Fibroblast of peridontal ligament (primary cell): Measurements from ENCODE around the gene COPB2.
"Not testable (repeated sequence)": the region's sequence is repeated elsewhere in the genome, so short reads cannot be mapped to it uniquely, and the experiment has no call there.

ENCODE experiments used
- DNase-seq: peaks from one replicate; pipeline ENCODE4 v3.0.0-alpha.2; 2010; ENCODE audit errors: extremely low read depth

The COPB2 gene

DNA sequence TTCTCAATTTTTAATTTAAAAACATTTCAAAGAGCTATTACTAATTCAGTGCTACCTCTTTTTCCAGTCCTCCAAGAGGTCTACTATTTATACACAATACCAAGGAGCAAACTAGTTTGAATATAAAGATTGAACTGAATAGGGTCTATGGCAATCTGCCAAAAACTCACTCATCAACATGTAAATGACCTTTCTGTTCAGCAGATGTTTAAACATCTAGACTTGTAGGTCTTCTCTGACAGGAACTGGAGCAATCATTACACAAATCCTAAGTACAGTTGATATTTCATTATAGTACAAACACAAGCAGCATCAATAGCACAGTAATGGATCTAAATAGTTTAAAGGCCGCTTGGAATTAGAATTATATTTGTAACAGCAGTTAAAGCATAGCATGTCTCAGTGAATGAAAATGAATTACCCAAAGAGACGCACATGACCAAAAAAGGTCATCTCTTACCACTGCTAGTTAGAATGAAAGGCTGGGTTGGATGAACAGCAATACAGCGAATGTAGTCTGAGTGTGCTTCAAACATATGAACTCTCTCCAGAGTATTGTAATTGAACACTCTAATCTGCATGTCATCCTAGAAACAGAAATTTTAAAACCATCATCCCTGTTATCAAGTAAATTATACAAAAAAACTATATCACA lies 10.7 kb downstream of the COPB2 start:
- no peak for DNase-seq

DNA sequence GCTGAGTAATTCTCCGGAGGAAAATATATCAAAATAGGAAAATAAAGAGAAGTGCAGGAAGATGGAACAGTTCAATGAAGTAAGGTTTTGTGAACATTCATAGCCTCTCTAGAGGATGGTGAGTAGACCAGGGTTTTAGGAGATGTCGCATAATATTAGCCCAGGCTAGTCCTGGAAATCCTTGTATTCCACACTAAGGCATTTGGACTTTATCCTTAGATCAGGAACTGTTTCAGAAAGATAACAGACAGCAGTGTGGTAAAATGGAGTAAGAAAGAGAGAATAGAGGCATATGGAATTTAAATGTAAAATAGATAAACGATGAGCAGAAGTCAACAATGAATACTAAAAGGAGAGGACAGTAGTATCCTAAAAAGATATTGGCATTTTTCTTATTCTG lies 12.1 kb downstream of the COPB2 start:
- no peak for DNase-seq

GRCh38 chr3:139374099-139374498 lies 15.3 kb downstream of the COPB2 start:
- DNase-seq: no peak

DNA sequence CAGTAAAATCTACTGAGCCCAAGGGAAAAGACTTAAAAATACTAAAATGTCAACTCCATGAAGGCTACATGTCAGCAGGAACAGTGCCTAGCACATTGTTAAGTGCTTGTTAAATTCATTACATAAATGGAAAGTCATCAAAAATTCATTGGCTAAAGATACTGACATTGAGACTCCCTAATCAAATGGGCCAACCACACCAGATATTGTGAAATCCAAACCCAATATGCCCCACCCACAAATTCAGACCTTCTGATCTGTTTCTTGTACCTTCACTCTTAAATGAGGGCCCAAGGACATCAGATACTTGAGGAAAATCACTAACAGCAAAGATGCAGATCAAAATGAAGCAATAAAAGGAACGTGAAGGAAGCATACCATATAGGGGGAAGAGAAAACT lies 24.9 kb downstream of the COPB2 start:
- DNase-seq: no peak

DNA sequence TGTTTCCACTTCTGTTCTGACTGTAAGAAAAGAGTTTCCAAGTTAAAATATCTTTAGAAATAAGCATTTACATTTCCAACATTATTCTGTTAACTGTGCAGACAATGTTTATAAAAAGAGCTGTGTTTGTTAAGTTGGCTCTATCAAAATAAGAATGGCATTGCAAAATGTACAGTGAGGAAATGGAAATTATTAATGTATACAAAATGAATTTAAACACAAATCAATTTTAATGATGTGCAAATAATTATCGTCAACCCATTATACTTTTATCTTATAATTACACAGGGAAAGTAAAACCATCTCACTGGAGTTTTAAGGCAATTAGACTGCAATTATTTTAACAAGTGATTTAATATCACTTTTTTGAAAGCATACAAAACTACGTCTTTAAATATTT lies 28.2 kb downstream of the COPB2 start:
- DNase-seq: no peak

DNA sequence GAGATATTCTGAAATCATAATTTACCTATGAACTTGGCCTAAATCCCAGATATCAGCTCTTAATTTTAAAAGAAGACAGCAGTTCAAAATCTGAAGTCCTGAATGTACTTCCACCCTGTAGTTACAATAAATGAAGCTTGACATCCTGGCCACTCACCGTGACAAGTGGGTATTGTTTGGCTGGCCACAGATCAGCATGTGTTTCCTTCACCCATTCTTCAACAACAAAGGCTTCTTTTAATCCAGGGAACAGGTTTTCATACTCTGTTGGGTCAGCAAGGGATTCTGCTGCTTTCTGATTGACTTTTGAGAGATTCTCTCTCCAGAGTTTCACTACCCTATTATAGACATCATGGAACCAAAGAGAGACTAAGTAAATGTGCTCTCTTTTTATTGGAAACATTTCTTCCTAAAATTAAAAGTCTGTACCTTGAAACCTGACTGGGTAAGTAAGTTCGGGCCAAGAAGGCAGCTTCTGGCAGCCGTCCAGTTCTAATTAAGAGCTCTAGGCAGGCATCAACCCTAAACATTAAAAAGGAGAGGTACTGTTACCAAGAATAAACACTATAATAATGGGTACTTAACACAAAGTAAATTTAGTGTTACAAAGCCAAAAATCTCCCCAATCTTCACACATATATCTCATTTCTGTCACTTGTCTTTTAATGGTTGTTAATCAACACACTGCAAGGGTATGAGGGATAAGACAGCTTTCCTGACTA lies 30.4 kb downstream of the COPB2 start:
- DNase-seq: no peak

- no peak for DNase-seq
Measured at GRCh38 chr3:139357899-139358298, 31.5 kb downstream of the COPB2 start.

DNA sequence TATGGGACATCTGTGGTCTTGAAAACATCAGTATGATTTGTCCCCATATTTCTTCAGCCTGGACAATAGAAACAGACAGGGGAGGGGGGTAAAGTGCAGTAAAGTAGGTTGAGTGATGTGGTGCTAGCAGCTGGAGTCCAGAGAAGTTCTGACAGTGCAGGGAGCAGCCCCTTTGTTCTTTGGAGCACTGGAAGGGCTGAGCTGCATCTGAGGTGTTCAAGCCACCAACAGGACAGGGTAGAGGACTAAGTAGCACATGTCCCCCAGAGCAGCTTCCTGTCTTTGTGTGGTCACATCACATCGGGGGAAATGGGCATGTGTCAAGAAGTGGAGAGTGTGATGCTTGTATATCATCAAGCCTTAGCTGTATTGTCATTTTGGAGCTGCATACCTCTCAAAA lies 33.6 kb downstream of the COPB2 start:
- DNase-seq: no peak

- DNase-seq: peak; percentile 39
Measured at GRCh38 chr3:139355476-139355875, 34.0 kb downstream of the COPB2 start.

GRCh38 chr3:139354661-139355060 lies 34.8 kb downstream of the COPB2 start:
- DNase-seq: no peak

- DNase-seq: peak; percentile 74
Measured at GRCh38 chr3:139353920-139354556, 35.4 kb downstream of the COPB2 start.

DNA sequence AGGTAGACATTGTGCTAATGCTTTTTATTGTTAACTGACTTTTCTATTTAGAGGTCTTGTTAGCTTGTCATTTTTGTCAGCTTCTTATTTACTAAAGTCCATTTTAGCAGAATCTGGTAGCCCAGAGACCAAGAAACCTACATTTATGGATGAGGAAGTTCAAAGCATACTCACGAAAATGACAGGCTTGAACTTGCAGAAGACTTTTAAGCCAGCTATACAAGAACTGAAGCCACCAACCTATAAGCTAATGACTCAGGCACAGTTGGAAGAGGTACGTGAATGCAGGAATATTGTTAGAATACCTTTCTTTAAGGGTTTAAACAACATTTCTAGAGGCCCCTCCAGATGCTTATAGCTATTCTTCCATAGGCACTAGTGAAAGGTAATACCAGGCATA lies 42.7 kb downstream of the COPB2 start:
- DNase-seq: no peak

- peak; percentile 90 for DNase-seq
Measured at GRCh38 chr3:139343895-139344856, 45.3 kb downstream of the COPB2 start, which contains the start of gene MRPS22. Gene MRPS22, plus strand, starts transcription at chr3:139344020. Its CDS starts 7 bp downstream, at chr3:139344027.

- DNase-seq: no peak
Measured at GRCh38 chr3:139342054-139342453, 47.4 kb downstream of the COPB2 start.

- DNase-seq: no peak
Measured at GRCh38 chr3:139340784-139341183, 48.7 kb downstream of the COPB2 start.

DNA sequence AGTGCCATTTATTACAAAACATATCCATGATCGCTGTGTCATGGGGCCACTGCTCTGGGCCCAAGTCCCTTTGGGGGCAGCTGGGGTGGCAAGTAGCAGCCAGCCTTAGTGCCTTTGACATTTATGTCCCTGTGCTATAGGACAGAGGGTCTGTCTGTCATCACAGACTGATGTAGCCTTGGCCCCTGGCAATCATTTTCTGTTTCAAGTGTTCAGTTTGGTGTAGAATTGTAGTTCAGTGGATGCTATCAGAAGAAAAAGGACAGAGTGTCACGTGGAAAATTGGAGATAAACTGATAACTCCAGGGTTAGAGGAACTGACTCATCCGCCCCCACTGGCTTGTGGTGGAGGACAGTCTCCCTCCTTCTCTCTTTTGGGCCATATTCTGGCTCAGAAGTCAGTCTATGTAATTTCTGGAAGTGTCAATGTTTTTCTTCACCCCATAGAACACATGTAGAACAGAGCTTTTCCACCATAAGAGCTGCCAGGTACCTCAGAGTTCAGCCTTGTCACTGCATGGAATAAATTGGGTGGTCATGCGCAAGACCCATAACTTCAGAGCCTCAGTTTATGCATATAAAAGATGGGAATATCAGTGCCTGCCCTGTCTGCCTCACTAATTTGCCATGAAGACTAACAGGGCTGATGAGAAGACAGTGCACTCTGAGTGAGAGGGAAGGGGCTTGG lies 50.1 kb downstream of the COPB2 start:
- DNase-seq: no peak

- DNase-seq: no peak
Measured at GRCh38 chr3:139338405-139338804, 51.0 kb downstream of the COPB2 start.

DNA sequence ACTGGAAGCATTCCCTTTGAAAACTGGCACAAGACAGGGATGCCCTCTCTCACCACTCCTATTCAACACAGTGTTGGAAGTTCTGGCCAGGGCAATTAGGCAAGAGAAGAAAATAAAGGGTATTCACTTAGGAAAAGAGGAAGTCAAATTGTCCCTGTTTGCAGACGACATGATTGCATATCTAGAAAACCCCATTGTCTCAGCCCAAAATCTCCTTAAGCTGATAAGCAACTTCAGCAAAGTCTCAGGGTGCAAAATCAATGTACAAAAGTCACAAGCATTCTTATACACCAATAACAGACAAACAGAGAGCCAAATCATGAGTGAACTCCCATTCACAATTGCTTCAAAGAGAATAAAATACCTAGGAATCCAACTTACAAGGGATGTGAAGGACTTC lies 54.8 kb downstream of the COPB2 start:
- not testable (repeated sequence) for DNase-seq

DNA sequence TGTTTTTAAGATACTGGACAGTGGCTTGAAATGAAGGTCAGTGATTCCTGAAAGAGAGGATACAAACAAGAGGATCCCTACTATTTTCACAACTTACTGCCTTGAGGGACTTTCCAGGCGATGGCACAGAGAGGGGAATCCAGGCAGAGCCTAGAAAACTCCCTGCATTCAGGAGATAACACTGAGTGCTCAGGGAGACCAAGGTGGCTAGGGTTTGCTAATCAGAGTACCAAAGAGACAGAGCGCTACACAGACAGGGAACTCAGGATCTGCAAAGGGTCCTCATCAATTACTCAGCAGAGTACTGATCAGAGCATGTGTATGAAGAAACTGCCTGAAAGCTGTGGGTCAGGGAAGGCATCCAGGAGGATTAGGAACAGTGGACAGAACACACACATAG lies 57.4 kb downstream of the COPB2 start:
- DNase-seq: no peak

DNA sequence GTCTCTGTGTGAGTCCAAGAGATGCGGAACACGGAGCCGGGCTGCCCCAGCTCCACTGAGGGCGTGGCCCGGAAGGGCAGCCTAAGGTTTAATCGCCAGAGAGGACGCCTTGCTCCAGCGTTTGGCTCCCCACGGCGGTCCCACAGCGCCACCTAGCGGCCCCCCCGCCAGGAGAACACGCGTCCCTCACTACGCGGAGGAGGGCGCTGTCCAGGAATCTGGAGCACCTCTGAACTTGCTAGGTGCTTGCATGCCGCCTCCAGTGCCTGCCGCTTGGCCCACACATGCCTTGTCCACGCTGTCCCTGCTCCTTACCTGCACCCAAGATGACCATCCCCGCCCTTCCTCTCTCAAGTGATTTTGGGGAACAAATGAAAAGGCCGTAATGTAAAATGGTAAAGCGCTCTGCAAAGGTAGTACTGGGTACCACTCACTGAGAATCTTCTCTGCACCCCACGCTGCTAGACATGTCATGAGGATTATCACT lies 60.0 kb downstream of the COPB2 start:
- peak; percentile 72 for DNase-seq

DNA sequence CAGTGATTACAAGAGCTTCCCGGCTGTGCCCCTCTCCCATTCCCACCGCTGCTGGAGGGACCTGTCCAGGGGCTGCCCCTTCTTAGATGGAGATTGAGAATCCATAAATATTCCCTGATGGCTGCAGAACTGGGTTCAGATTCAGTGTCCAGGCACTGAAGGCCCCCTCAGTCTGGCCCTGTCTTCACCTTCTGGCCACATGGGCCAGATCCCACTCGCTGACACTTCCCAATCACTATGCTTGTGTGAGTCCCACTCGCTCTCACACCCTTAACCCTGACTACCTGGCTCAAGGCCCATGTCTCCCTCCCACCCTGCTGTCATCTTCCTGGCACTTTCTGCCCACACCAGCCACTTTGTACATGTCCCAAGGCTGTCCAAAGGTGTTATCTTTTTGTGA lies 61.1 kb downstream of the COPB2 start:
- DNase-seq: no peak
